Activated CD8-positive, alpha-beta T cell treated with anti-CD3 and anti-CD28 coated beads for 36 hours (primary cell): Measurements from ENCODE around the gene ETV1. TPM values are rescaled to one million over a fixed set of nuclear protein-coding genes. Genes with fewer than 3 reads are reported as not detected.

Experiments used
- ATAC-seq: fragments of 200-7000 bp; cut with Tn5 transposase; one replicate; pipeline ENCODE4 v1.10.0; 2021; ENCODE audit warnings: mild to moderate bottlenecking, moderate library complexity
- CTCF ChIA-PET: fragments of 350-600 bp; sonication (Branson Sonifier 250); formaldehyde crosslinking; loops from one replicate; lab custom pipeline; 2021; ENCODE audit warnings: antibody characterized with exemption; lab: Charles Lee
- POLR2A ChIA-PET: fragments of 350-600 bp; sonication (Branson Sonifier 250); formaldehyde crosslinking; loops from one replicate; lab custom pipeline; 2021; ENCODE audit warnings: antibody characterized with exemption; lab: Charles Lee
- DNase-seq: peaks from one replicate; pipeline ENCODE4 v3.0.0-alpha.2; 2020
- H3K27ac Mint-ChIP-seq: one replicate; pipeline ENCODE4 v1.8.0; 2021; ENCODE audit warnings: mild to moderate bottlenecking, mixed read lengths
- H3K27me3 Mint-ChIP-seq: one replicate; pipeline ENCODE4 v1.8.0; 2021; ENCODE audit warnings: mixed read lengths
- H3K36me3 Mint-ChIP-seq: one replicate; pipeline ENCODE4 v1.8.0; 2021; ENCODE audit warnings: low read depth, mixed read lengths
- H3K4me1 Mint-ChIP-seq: one replicate; pipeline ENCODE4 v1.8.0; 2021; ENCODE audit warnings: low read depth, mixed read lengths
- H3K4me3 Mint-ChIP-seq: one replicate; pipeline ENCODE4 v1.8.0; 2021; ENCODE audit warnings: mild to moderate bottlenecking, moderate library complexity, mixed read lengths
- H3K9me3 Mint-ChIP-seq: one replicate; pipeline ENCODE4 v1.8.0; 2021; ENCODE audit warnings: mixed read lengths
- intact Hi-C: fragments of 100-400 bp; cut with micrococcal nuclease; formaldehyde crosslinking; loops from one replicate; pipeline ENCODE4 v1.10.0; 2022
- total RNA-seq, 2 experiments: library from RNA; stranded (reverse); gene quantifications; one replicate each; pipeline ENCODE4 v1.2.3, GENCODE V29; 2021
- TF ChIP-seq, protein P1 (sequence below): fragments of 200-600 bp; IDR thresholded peaks from one replicate; pipeline ENCODE4 v1.8.0; 2022; ENCODE audit warnings: antibody characterized with exemption, mild to moderate bottlenecking

The ETV1 gene
- total RNA-seq, 2 experiments from 2014 or later = 0.18 to 0.56 TPM

DNA sequence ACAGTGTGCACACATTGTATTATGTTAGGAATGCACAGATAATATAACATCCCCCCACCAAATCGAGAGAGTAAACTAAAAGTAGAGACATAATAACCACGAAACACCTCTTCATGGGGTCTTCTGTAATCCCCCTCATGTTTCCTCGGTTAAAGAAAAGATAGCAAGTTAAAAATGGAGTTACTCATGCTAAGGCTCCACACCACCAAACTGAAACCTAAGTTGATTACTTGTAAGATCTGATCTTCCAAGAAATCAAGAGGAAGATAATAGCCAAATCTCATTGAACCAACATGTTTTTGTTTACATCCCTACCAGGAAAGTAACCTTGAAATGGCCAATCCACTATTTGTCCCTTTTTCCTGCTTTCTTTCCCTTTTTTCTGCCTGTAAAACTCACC is 11.7 kb upstream of the ETV1 start:
- Mint-ChIP-seq H3K27ac (no peak overlapping the region), H3K4me3 (no peak overlapping the region), H3K27me3 (no peaks in the 10 kb centered on the region), H3K4me1 (no peaks in the 10 kb centered on the region), H3K36me3 (no peaks in the 10 kb centered on the region), H3K9me3 (no peaks in the 10 kb centered on the region)
- POLR2A ChIA-PET = no interaction called here
- DNase-seq = no peak
- ATAC-seq = no peak
- intact Hi-C loops = no loop called here
- CTCF ChIA-PET = no interaction called here
- TF ChIP-seq, protein P1, sequence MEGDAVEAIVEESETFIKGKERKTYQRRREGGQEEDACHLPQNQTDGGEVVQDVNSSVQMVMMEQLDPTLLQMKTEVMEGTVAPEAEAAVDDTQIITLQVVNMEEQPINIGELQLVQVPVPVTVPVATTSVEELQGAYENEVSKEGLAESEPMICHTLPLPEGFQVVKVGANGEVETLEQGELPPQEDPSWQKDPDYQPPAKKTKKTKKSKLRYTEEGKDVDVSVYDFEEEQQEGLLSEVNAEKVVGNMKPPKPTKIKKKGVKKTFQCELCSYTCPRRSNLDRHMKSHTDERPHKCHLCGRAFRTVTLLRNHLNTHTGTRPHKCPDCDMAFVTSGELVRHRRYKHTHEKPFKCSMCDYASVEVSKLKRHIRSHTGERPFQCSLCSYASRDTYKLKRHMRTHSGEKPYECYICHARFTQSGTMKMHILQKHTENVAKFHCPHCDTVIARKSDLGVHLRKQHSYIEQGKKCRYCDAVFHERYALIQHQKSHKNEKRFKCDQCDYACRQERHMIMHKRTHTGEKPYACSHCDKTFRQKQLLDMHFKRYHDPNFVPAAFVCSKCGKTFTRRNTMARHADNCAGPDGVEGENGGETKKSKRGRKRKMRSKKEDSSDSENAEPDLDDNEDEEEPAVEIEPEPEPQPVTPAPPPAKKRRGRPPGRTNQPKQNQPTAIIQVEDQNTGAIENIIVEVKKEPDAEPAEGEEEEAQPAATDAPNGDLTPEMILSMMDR = no peak

DNA sequence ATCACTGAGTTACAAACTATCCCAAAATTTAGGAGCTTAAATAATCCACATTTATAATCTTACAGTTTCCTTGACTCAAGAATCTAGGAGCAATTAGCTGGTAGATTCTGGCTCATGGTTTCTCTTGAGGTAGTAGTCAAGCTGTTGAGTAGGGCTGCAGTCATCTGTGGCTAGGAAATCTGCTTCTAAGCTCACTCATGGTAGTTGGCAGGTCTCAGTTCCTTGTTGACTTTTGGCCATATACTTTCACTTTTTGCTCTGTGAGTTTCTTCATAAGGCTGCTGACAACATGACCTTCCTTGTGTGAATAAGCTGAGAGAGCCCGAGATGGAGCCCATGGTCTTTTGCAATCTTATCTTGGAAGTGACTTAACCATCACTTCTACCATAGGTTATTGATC is 10.8 kb upstream of the ETV1 start:
- intact Hi-C loops = no loop called here
- POLR2A ChIA-PET = no interaction called here
- no peaks in the 10 kb centered on the region for H3K27me3 Mint-ChIP-seq
- no peaks in the 10 kb centered on the region for H3K9me3 Mint-ChIP-seq
- CTCF ChIA-PET = interaction anchor here (0.6 kb wide), 1 partner anchor 86 kb away, joined by 4 read pairs; no protein-coding TSS in a partner anchor
- TF ChIP-seq, protein P1 = no peak
- no peaks in the 10 kb centered on the region for H3K4me1 Mint-ChIP-seq
- no peak overlapping the region for H3K4me3 Mint-ChIP-seq
- no peak for ATAC-seq
- H3K27ac Mint-ChIP-seq = no peak overlapping the region
- no peak for DNase-seq
- no peaks in the 10 kb centered on the region for H3K36me3 Mint-ChIP-seq

DNA sequence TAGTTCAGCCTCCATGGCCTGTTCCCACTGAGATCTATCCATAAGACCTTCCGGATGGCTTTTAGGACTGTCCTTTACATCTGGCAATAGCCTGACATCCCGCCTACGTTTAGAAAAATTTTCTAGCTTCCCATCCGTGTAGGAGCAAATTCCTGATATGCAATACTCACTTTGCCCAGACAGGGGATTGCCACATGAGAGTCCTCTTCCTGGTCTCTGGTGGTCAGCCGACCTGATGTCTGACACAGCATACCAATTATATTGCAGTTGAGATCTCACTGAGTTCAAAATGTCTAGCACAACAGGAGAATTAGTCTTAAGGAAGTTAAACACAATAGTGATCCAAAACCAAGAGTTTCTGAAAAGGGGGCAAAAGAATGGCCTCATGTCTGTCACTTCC is 9.4 kb upstream of the ETV1 start:
- H3K27ac Mint-ChIP-seq = no peak overlapping the region
- H3K27me3 Mint-ChIP-seq = no peaks in the 10 kb centered on the region
- no peak overlapping the region for H3K4me3 Mint-ChIP-seq
- DNase-seq (no peak), ATAC-seq (no peak)
- intact Hi-C loops = no loop called here
- TF ChIP-seq, protein P1 = no peak
- POLR2A ChIA-PET = no interaction called here
- no peaks in the 10 kb centered on the region for H3K4me1 Mint-ChIP-seq
- CTCF ChIA-PET = no interaction called here
- no peaks in the 10 kb centered on the region for H3K36me3 Mint-ChIP-seq
- H3K9me3 Mint-ChIP-seq = no peaks in the 10 kb centered on the region

DNA sequence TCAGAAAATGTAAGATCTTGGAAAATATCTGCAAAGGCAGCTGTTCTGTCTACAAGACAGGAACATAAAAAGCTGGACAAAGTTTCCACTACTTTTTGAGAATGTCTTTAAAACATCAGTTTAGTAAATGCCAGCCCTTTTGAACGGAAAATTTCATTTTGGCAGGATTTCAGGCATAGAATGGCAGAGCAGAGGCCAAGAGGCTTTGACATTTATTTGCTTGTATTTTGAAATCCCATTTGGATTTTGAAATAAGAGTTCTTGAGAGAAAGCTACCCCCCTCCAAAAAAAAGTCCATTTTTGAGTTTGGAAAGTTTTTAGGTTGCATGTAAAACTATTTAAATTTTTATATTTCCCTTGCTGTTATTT is 3.1 kb upstream of the ETV1 start:
- Mint-ChIP-seq H3K27me3 (peaks cover 2% of the 10 kb centered on the region), H3K9me3 (no peaks in the 10 kb centered on the region), H3K4me1 (no peaks in the 10 kb centered on the region), H3K4me3 (no peak overlapping the region), H3K27ac (no peak overlapping the region), H3K36me3 (no peaks in the 10 kb centered on the region)
- ATAC-seq = no peak
- ChIA-PET POLR2A (interaction anchor here (0.6 kb wide), 1 partner anchor 44 kb away, joined by 3 read pairs; no protein-coding TSS in a partner anchor), CTCF (no interaction called here)
- no peak for DNase-seq
- TF ChIP-seq, protein P1 = no peak
- intact Hi-C loops = no loop called here

DNA sequence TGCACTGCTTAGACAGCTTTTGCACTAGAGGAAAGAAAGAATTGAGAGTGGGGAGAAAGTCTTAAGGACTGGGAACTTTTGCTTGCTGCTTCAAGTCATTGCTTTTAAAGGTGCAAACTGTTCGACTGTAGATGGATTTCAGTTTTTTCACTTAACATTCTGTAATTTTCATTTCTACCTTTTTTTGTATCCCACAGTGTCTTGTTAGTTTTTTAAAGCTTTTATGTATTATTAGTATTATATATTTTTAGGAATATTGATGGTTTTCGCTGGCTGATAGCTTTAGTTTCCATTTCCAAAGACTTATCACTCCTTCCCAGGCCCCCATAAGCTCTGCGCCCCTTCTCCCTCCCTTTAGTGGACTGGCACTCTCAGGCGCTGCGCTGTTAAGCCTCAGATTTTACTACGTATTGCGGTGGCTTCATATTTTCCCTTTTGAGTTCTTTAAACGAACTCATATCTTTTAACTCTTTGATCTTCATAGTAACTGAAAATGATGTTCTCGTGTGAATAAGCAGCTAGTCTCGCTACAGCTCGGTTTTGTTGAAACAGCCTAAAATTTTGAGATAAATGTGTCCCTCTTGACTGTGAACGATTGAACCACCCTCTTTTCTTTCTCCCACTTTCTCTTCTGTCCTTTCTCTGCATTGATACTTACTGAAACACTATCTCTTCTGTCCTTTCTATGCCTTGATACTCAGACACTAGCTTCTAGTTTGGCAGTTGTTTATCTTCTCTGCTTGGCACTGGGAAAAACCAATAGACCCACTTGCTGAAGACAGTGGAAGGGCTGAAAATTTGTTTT is 2.5 kb upstream of the ETV1 start:
- no peaks in the 10 kb centered on the region for H3K9me3 Mint-ChIP-seq
- H3K27ac Mint-ChIP-seq = no peak overlapping the region
- ATAC-seq (no peak), DNase-seq (no peak)
- no peaks in the 10 kb centered on the region for H3K4me1 Mint-ChIP-seq
- intact Hi-C loops = no loop called here
- H3K4me3 Mint-ChIP-seq = no peak overlapping the region
- no peaks in the 10 kb centered on the region for H3K36me3 Mint-ChIP-seq
- peaks cover 2% of the 10 kb centered on the region for H3K27me3 Mint-ChIP-seq
- ChIA-PET POLR2A (interaction anchor here (0.6 kb wide), 1 partner anchor 44 kb away, joined by 3 read pairs; no protein-coding TSS in a partner anchor), CTCF (interaction anchor here (1.2 kb wide), 1 partner anchor 465 kb away, joined by 3 read pairs; no protein-coding TSS in a partner anchor)
- TF ChIP-seq, protein P1 = no peak
